ENCODE data around the gene IFNL1. TPM values are rescaled to one million over a fixed set of nuclear protein-coding genes. Genes with fewer than 3 reads are reported as not detected.
A peak's percentile ranks its signal among the peaks of the same experiment; 100 is the strongest.

The IFNL1 gene
- total and polyA plus RNA-seq, 7 donors = not detected

DNA sequence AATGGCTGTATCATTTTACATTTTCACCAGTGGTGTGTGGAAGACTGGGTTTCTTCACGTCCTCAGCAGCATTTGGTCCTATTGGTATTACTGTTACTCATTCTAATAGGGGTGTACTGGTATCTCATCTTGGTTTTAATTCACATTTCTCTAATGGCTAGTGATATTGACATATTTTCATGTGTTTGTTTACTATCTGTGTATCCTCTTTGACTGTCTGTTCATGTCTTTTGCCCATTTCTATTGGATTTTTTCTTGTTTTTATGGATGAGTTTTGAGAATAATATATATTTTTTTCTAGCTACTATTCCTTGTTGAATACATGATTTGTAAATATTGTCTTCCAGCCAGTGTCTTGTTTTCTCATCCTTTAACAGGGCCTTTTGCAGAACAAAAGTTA is 14.2 kb upstream of the IFNL1 start:
- ATAC-seq (no peak), DNase-seq (no peak)
- peaks cover 22% of the 10 kb centered on the region for H3K9me3 ChIP-seq
- intact Hi-C loops (cut with DNase I) = no loop called here
- WGBS, 3 donors = 42 to 50% (median 46%) methylated on average over 1 of the region's 1 CpG
- H3K4me1 ChIP-seq = no peaks in the 10 kb centered on the region
- TF ChIP-seq, protein P1, sequence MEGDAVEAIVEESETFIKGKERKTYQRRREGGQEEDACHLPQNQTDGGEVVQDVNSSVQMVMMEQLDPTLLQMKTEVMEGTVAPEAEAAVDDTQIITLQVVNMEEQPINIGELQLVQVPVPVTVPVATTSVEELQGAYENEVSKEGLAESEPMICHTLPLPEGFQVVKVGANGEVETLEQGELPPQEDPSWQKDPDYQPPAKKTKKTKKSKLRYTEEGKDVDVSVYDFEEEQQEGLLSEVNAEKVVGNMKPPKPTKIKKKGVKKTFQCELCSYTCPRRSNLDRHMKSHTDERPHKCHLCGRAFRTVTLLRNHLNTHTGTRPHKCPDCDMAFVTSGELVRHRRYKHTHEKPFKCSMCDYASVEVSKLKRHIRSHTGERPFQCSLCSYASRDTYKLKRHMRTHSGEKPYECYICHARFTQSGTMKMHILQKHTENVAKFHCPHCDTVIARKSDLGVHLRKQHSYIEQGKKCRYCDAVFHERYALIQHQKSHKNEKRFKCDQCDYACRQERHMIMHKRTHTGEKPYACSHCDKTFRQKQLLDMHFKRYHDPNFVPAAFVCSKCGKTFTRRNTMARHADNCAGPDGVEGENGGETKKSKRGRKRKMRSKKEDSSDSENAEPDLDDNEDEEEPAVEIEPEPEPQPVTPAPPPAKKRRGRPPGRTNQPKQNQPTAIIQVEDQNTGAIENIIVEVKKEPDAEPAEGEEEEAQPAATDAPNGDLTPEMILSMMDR (IDR thresholded peaks at IDR 0.05) = no peak
- H3K4me3 ChIP-seq = no peak overlapping the region
- peaks cover 0 to 3% (median 0%) of the 10 kb centered on the region in 3 donors for H3K27me3 ChIP-seq (ENCODE audit: insufficient read depth in 3 of 3, low read length in 2 of 3)
- H3K36me3 ChIP-seq (ENCODE audit: insufficient read depth in 1 of 2, low read depth in 1 of 2) = no peaks in the 10 kb centered on the region
- no peak overlapping the region for H3K27ac ChIP-seq

DNA sequence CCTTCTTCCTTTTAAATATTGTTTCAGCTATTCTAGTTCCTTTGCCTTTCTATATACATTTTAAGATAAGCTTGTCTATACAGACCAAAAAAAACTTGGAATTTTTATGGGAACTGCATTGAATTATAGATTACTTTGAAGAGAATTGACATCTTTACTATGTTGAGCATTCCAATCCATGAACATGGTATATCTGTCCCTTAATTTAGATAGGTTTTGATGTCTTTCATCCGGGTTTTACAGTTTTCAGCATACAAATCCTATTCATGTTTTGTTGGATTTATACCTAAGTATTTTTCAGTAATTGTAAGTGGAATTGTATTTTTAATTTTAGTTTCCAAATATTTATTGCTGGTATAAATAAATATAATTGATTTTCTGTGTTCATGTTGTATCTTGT is 12.2 kb upstream of the IFNL1 start:
- TF ChIP-seq, protein P1 (IDR thresholded peaks at IDR 0.05) = no peak
- Histone ChIP-seq H3K36me3 (ENCODE audit: insufficient read depth in 1 of 2, low read depth in 1 of 2) (no peaks in the 10 kb centered on the region), H3K4me3 (no peak overlapping the region), H3K9me3 (peaks cover 22% of the 10 kb centered on the region), H3K4me1 (no peaks in the 10 kb centered on the region), H3K27me3 (ENCODE audit: insufficient read depth in 3 of 3, low read length in 2 of 3) (peaks cover 0 to 1% (median 0%) of the 10 kb centered on the region in 3 donors), H3K27ac (no peak overlapping the region)
- 81 to 96% (median 94%) methylated on average over 1 of the region's 1 CpG for WGBS, 3 donors
- intact Hi-C loops (cut with DNase I) = no loop called here
- ATAC-seq = no peak
- DNase-seq = no peak

DNA sequence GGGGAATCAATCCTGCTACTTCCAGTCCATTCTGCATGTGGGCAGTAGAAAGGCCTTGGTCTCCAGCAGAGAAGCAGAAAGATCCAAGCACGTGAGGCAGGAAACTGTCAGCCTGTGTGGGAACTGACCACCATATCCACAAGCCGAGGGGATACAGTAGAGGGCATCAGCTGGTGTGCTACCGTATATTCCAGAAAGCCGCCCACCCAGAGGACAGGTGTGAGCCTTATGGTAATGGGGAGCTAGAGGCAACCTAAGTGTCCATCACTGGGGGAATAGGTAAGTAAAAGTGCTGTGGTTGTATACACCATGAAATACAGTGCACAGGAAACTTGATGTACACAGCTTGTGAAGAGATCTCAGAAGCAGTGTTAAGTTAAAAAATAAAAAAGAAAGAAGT is 2.8 kb upstream of the IFNL1 start:
- 32 to 36% (median 34%) methylated on average over 4 of the region's 4 CpGs for WGBS, 3 donors
- no peak for ATAC-seq

DNA sequence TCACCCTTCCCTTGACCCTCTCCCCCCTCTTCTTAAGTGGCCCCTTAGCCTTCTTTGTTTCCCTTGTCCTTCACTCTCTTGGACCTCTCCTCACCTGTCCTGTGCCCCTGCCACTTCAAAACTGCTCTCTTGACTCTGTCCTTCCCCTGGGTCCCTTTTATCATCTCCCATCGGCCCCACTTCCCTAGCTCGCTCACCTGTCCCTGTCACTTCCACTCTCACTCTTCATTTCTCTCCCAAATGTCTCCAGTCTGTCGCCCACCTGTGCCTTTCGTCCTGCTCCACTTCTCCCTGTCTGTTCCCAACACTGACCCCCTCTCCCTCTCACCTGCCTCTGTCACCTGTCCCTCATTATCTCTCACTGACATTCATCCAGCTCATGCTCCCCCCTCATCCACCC is 699 bp downstream of the IFNL1 start:
- no peak overlapping the region for H3K4me3 ChIP-seq
- DNase-seq = no peak
- no peaks in the 10 kb centered on the region for H3K36me3 ChIP-seq (ENCODE audit: insufficient read depth in 1 of 2, low read depth in 1 of 2)
- H3K9me3 ChIP-seq = no peaks in the 10 kb centered on the region
- WGBS, 3 donors = 60 to 63% (median 60%) methylated on average over 4 of the region's 4 CpGs
- intact Hi-C loops (cut with DNase I) = no loop called here
- H3K4me1 ChIP-seq = no peaks in the 10 kb centered on the region
- no peak for ATAC-seq
- H3K27ac ChIP-seq = no peak overlapping the region
- TF ChIP-seq, protein P1 (IDR thresholded peaks at IDR 0.05) = no peak
- peaks cover 0 to 26% (median 5%) of the 10 kb centered on the region in 3 donors for H3K27me3 ChIP-seq (ENCODE audit: insufficient read depth in 3 of 3, low read length in 2 of 3)

More for the DNA sequence above, 2.8 kb upstream of the IFNL1 start:
- TF ChIP-seq, protein P1 (IDR thresholded peaks at IDR 0.05) = no peak
- Histone ChIP-seq H3K9me3 (no peaks in the 10 kb centered on the region), H3K4me3 (no peak overlapping the region), H3K27ac (no peak overlapping the region), H3K27me3 (ENCODE audit: insufficient read depth in 3 of 3, low read length in 2 of 3) (peaks cover 3 to 28% (median 7%) of the 10 kb centered on the region in 3 donors), H3K4me1 (no peaks in the 10 kb centered on the region), H3K36me3 (ENCODE audit: insufficient read depth in 1 of 2, low read depth in 1 of 2) (no peaks in the 10 kb centered on the region)
- intact Hi-C loops (cut with DNase I) = no loop called here
- no peak for DNase-seq

DNA sequence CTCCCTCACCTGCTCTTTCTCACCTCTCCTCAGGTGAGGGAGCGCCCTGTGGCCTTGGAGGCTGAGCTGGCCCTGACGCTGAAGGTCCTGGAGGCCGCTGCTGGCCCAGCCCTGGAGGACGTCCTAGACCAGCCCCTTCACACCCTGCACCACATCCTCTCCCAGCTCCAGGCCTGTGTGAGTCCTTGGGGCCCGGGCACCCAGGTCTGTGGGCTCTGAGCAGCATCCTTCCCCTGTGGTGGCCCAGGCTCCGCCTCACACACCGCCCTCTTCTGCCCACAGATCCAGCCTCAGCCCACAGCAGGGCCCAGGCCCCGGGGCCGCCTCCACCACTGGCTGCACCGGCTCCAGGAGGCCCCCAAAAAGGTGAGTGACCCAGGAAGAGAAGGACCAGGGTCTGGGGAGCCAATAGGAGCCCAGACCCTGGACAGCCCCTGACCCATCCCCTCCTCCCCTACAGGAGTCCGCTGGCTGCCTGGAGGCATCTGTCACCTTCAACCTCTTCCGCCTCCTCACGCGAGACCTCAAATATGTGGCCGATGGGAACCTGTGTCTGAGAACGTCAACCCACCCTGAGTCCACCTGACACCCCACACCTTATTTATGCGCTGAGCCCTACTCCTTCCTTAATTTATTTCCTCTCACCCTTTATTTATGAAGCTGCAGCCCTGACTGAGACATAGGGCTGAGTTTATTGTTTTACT is 1.9 kb downstream of the IFNL1 start:
- Histone ChIP-seq H3K4me1 (no peaks in the 10 kb centered on the region), H3K4me3 (no peak overlapping the region), H3K27ac (no peak overlapping the region), H3K36me3 (ENCODE audit: insufficient read depth in 1 of 2, low read depth in 1 of 2) (no peaks in the 10 kb centered on the region), H3K9me3 (no peaks in the 10 kb centered on the region), H3K27me3 (ENCODE audit: insufficient read depth in 3 of 3, low read length in 2 of 3) (peaks cover 0 to 26% (median 5%) of the 10 kb centered on the region in 3 donors)
- DNase-seq (peak in 1 of 2 donors; percentile 55), ATAC-seq (no peak)
- WGBS, 3 donors = 56 to 61% (median 61%) methylated on average over 17 of the region's 17 CpGs
- intact Hi-C loops (cut with DNase I) = no loop called here
- TF ChIP-seq, protein P1 (IDR thresholded peaks at IDR 0.05) = no peak
